SH-SY5Y (cell line): Measurements from ENCODE around the gene NFAT5.

ENCODE experiments used
- GATA2 ChIP-seq: IDR thresholded peaks from 2 replicates; pipeline ENCODE4 v1.6.1; 2011; ENCODE audit warnings: mild to moderate bottlenecking, low read depth, low read length
- GATA3 ChIP-seq: IDR thresholded peaks from 2 replicates; pipeline ENCODE4 v1.6.1; 2011; ENCODE audit warnings: low read depth, mild to moderate bottlenecking, low read length, moderate library complexity

DNA sequence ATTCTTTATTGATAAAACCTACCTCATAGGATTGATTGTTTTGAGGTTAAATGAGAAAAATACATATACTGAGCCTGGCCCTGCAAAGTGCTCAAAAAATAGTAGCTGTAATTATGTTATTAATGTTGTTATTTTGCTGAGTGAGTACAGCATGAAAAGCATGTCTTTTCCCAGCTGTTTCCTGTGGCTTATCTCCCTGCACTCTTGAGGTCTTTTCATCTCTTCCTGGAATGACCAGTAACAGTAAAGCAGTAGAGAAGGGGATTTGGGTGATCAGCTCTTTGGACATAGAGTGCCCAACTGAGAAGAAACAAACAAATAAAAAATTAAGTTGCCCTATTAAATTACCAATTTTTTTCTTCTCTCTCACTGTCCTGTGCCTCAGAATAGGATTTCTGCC is 53.7 kb downstream of the NFAT5 start:
- TF ChIP-seq GATA3 (no peak), GATA2 (no peak)
